ENCODE data around the gene NUDT15.

The NUDT15 gene

DNA sequence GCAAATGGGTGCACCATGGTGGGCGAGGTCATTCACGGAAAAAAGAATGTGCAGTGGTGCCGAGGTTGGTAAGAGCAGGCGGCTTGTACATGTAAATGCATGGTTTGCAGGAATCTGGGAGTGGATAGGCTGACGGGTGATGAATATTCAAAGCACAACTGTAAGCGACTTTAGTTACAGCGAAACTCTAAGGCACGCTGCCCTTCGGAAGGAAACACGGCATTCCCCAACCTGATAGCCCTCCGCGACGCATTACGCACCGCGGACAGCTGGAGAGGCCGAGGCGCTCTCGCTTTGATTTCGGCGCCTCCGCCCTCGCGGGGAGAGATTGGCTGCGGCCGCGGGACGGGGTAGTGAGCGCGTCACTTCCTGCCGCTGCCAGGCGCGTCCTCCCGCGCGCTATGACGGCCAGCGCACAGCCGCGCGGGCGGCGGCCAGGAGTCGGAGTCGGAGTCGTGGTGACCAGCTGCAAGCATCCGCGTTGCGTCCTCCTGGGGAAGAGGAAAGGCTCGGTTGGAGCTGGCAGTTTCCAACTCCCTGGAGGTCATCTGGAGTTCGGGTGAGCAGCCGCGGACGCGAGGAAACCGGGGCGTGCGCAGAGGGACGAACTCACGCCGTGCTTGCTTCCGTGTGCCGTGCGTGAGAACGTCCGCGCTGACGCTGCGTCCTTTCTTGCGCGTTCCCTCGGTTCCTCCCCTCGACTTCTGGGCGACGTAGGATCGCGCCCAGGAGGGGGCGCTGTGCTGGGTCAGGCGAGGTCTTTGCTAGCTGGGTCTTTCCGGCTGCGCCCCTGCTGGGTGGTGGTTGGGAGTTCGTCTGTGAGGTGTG is at the start of gene NUDT15:
NUDT15 (plus strand) TSS at position 381 of the 828 bp plus-strand sequence; CDS start at position 402, 21 bp downstream.
- DNase-seq (ENCODE audit: low spot score), result peak; percentile 93
- TF ChIP-seq, protein P1, sequence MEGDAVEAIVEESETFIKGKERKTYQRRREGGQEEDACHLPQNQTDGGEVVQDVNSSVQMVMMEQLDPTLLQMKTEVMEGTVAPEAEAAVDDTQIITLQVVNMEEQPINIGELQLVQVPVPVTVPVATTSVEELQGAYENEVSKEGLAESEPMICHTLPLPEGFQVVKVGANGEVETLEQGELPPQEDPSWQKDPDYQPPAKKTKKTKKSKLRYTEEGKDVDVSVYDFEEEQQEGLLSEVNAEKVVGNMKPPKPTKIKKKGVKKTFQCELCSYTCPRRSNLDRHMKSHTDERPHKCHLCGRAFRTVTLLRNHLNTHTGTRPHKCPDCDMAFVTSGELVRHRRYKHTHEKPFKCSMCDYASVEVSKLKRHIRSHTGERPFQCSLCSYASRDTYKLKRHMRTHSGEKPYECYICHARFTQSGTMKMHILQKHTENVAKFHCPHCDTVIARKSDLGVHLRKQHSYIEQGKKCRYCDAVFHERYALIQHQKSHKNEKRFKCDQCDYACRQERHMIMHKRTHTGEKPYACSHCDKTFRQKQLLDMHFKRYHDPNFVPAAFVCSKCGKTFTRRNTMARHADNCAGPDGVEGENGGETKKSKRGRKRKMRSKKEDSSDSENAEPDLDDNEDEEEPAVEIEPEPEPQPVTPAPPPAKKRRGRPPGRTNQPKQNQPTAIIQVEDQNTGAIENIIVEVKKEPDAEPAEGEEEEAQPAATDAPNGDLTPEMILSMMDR (IDR thresholded peaks at IDR 0.05; ENCODE audit: extremely low read depth, missing control alignments), result peak; percentile 92

DNA sequence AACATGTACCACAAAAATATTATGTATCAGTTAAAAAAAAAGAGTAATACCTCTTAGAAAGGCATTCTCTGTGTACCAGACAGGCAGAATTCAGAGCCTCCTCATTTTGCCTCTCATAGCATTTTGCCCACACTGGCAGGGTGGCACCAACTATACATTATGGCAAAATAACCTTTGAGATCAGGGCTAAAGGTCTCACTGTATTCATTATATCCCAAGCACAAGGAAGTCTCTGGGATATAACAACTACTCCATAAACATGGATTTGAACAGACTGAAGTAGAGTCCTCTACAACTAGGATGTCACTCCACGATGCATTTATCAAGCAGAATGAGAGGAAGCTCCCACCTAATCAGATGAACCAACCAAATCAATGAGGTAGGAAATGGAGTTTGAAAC is 47.1 kb upstream of the NUDT15 start:
- DNase-seq (ENCODE audit: low spot score), result no peak
- TF ChIP-seq, protein P1 (IDR thresholded peaks at IDR 0.05; ENCODE audit: extremely low read depth, missing control alignments), result no peak

GRCh38 chr13:47990920-47991466 is 46.5 kb upstream of the NUDT15 start:
- DNase-seq (ENCODE audit: low spot score), result no peak
- TF ChIP-seq, protein P1 (IDR thresholded peaks at IDR 0.05; ENCODE audit: extremely low read depth, missing control alignments), result no peak

GRCh38 chr13:47991859-47992258 is 45.7 kb upstream of the NUDT15 start:
- TF ChIP-seq, protein P1 (IDR thresholded peaks at IDR 0.05; ENCODE audit: extremely low read depth, missing control alignments), result no peak
- DNase-seq (ENCODE audit: low spot score), result no peak

- TF ChIP-seq, protein P1 (IDR thresholded peaks at IDR 0.05; ENCODE audit: extremely low read depth, missing control alignments), result no peak
Observed at GRCh38 chr13:47997384-47997783, 40.1 kb upstream of the NUDT15 start.

GRCh38 chr13:47999973-48000372 is 37.6 kb upstream of the NUDT15 start:
- TF ChIP-seq, protein P1 (IDR thresholded peaks at IDR 0.05; ENCODE audit: extremely low read depth, missing control alignments), result no peak

More at GRCh38 chr13:47997384-47997783, 40.1 kb upstream of the NUDT15 start:
- DNase-seq (ENCODE audit: low spot score), result no peak

DNA sequence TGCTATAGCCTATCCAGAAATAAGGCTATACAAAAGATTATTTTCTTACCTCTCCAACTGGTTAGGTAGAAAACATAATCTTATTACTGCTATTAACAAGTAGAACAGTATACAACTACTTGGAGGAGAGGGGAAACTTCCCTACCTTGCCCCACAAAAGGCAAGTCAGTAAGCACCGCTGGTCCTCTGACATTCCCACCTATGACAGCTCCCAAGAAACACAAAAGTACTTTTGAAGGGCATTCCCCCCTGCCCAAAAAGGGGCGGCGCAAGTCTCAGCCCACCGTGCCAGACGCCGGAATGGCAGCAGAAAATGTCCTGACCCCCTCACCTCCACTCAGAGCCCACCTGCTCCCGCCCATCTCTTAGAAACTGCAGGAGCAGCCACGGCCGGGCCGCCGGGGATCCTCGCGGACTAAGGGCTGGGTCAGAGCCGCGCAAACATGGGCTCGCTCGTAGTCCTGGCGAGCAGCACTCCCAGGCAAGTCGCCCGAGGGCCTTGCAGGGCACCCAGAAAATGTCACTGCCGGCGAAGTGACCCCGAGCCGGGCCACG is 36.9 kb upstream of the NUDT15 start:
- TF ChIP-seq, protein P1 (IDR thresholded peaks at IDR 0.05; ENCODE audit: extremely low read depth, missing control alignments), result no peak
- DNase-seq (ENCODE audit: low spot score), result no peak

More at GRCh38 chr13:47999973-48000372, 37.6 kb upstream of the NUDT15 start:
- DNase-seq (ENCODE audit: low spot score), result no peak

Data from GM20000 (cell line).